Measurements from ENCODE around the gene ATF7.
"Not testable (repeated sequence)": the region's sequence is repeated elsewhere in the genome, so short reads cannot be mapped to it uniquely, and the experiment has no call there.

Gene ATF7

GRCh38 chr12:53565376-53565775 is 60.8 kb downstream of the ATF7 start:
- DNase-seq (ENCODE audit: low read depth in 2 of 2): not testable (repeated sequence)

- no peak for DNase-seq (ENCODE audit: low read depth in 2 of 2)
Measured at GRCh38 chr12:53564941-53565340, 61.2 kb downstream of the ATF7 start.

GRCh38 chr12:53564278-53564677 is 61.9 kb downstream of the ATF7 start:
- DNase-seq (ENCODE audit: low read depth in 2 of 2): no peak

DNA sequence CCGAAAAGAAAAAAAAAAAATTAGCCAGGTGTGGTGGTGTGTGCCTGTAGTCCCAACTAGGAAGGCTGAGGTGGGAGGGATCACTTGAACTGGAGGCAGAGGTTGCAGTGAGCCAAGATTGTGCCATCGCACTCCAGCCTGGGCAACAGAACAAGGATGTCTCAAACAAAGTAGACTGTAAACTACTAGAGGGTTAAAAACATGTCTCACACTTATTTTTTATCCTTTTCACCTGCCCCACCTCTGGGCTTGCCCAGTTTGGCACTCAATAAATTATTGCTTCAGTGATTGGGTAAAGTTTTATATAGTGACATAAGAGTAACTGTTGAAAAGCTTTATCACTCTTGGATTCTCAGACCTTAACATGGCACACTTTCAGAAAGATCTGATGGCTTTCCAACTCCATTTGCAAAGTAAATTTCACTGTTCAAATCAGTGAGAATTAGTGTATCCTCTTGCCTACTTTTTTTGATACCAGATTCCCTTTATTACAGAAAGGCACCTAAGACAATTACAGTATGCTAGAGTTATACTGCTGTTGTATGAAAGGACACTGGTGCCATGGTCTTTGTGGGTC is 62.6 kb downstream of the ATF7 start:
- DNase-seq (ENCODE audit: low read depth in 2 of 2): no peak

DNA sequence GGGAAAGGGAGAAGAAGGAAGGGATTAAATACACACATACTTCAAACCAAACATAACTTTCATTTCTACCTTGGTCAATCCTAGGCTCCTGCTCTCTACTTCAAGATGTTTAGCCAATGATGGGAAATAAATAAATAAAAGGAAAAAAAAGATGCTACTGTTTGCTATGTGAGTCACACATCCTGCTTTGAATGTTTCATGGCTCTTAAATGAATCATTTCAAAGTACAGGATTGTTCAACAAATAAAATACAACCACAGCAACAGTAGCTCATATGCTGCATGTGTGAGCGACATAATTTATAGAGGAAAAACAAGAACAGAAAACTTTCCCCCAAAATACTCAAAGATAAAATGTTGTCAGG is 64.6 kb downstream of the ATF7 start:
- DNase-seq (ENCODE audit: low read depth in 2 of 2): no peak

GRCh38 chr12:53560912-53561589 is 65.1 kb downstream of the ATF7 start:
- no peak for DNase-seq (ENCODE audit: low read depth in 2 of 2)

DNA sequence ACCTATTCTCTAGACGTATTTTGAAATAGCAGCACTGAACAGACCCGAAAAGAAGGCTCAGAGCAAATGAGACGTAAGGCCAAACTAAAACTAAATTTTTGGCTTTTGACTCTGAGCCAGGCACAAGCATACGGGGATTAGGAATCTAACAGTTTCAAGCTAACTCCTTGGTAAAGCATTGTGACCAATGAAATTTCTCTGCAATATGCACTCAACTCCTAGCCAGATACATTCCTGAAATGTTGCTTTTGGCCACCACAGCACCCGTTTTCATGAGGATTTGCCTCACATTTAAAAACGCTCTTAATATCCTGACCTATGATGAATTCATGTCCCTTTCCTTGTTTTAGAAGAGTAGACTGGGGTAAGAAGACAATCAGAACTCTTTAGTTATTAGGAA is 65.8 kb downstream of the ATF7 start:
- no peak for DNase-seq (ENCODE audit: low read depth in 2 of 2)

DNA sequence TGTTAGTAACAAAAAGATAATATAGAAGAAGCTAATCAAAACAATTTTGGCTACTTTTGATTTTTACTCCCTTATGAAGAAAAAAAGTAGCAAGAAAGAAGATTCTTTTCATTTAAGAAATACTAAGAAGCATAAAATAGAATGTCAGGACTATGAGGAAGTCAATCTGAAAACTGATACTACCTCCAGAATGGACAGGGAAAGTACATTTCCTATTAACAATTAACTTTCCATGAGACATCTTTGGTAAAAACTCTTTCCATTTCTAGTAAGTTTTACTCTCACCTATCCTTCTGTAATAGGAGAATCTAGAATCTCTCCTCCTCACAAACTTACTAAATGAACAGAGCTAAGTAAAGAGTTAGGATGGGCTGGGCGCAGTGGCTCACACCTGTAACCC is 67.6 kb downstream of the ATF7 start:
- no peak for DNase-seq (ENCODE audit: low read depth in 2 of 2)

- no peak for DNase-seq (ENCODE audit: low read depth in 2 of 2)
Measured at GRCh38 chr12:53552361-53553327, 73.5 kb downstream of the ATF7 start.

DNA sequence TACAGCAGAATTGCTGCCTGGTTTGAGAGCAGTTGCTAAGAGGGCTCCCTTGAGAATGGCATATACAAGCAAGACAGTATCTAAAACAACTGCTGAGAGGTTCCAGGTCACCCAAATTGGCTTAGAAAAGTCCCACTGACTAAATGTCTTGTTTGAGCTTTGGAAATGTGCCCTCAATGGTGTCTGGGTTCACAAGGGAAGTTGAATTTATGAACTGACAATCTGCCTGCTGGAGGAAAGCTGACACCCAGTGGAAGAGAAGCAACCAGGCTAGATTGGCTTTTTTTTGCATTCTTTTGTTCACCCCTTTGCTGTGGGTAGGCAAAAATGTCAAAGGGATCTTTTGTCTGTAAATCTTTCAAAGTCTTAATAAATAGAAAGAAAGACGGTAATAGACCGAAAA is 74.3 kb downstream of the ATF7 start:
- no peak for DNase-seq (ENCODE audit: low read depth in 2 of 2)

DNA sequence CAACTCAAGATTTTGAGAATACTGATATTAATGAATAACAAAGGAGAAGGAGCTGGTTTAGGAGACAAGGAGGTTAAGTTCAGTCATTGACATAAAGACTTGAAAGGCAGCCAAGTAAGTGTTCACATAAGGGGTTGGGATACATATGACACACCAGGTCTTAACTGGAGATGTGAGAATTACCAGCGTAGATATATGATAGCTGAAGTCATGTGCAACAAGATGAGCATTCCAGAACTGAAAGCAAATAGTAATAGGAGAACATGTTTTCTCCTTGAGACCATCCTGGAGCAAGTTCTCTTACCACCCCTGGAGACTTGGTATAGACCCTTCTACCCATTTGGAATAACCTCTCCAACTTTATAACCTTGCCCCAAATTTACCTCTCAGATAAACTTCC is 75.6 kb downstream of the ATF7 start:
- DNase-seq (ENCODE audit: low read depth in 2 of 2): no peak

- not testable (repeated sequence) for DNase-seq (ENCODE audit: low read depth in 2 of 2)
Measured at GRCh38 chr12:53550131-53550530, 76.1 kb downstream of the ATF7 start.

DNA sequence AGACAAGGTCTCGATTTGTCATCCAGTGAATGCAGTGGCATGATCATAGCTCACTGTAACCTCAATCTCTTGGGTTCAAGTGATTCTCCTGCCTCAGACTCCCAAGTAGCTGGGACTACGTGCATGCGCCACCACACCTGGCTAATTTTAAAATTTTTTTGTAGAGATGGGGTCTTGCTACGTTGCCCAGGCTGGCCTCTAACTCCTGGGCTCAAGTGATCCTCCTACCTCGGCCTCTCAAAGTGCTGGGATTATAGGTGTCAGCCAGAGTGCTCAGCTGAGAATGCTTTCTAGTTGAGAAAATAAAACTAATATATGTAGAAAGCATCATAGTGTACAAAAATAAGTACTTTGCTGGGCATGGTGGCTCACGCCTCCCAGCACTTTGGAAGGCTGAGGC is 77.8 kb downstream of the ATF7 start:
- not testable (repeated sequence) for DNase-seq (ENCODE audit: low read depth in 2 of 2)

GRCh38 chr12:53543539-53543938 is 82.6 kb downstream of the ATF7 start:
- peak; percentile 15 to 25 for DNase-seq (ENCODE audit: low read depth in 2 of 2)

DNA sequence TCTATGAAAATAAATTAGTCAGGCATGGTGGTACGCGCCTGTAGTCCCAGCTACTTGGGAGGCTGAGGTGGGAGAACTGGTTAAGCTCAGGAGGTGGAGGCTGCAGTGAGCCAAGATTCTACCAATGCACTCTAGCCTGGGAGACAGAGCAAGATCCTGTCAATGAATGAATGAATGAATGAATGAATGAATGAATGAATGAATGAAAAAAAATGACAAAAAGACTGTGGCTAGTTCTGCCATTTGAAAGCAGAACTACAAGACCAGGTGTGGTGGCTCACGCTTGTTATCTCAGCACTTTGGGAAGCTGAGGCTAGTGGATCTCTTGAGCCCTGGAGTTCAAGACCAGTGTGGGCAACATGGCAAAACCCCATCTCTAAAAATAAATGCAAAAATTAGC is 86.7 kb downstream of the ATF7 start:
- DNase-seq (ENCODE audit: low read depth in 2 of 2): no peak

DNA sequence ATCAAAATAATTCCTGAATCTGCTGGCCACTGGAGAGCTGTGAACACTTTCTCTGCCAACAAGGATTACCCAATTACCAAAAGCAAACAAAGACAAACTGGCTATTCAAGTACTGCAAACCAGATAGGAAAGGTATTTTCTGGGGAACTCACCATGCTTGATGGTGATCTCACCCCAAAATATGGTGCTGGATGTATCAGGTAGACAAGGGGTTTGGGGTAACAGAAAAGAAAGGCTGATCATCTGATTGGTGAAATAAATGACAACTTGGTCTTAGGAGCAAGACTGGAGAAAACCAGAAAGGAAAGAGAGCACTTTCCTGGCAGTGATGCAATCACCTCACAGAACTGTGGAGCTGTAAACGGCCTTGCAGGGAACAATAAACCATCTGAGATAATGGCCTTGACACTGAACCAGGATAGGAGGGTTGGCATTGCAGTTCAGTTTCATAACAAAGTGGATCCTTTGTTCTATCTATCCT is 87.9 kb downstream of the ATF7 start:
- DNase-seq (ENCODE audit: low read depth in 2 of 2): no peak

- DNase-seq (ENCODE audit: low read depth in 2 of 2): no peak
Measured at GRCh38 chr12:53536962-53537361, 89.2 kb downstream of the ATF7 start.

DNA sequence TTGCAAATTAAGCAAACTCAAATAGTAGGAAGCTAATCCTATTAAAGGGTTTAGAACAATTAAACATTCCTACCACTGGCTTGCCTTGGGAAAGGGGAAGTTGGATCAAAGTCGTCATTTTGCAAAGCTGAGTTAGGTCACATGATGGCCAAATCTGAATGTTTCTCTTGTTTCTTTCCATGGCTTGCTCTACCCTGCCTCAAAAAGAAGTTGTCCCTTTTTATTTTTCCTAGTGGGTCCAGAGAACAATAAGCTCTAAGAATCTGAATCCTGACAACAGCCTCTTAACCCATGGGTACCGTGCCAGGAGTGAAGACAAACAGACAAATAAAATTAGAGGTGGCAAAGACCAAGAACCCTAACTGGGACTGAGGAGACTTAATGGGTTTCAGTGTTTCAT is 92.7 kb downstream of the ATF7 start:
- no peak for DNase-seq (ENCODE audit: low read depth in 2 of 2)

- no peak for DNase-seq (ENCODE audit: low read depth in 2 of 2)
Measured at GRCh38 chr12:53532524-53533445, 93.4 kb downstream of the ATF7 start.

GRCh38 chr12:53532021-53532420 is 94.2 kb downstream of the ATF7 start:
- no peak for DNase-seq (ENCODE audit: low read depth in 2 of 2)

DNA sequence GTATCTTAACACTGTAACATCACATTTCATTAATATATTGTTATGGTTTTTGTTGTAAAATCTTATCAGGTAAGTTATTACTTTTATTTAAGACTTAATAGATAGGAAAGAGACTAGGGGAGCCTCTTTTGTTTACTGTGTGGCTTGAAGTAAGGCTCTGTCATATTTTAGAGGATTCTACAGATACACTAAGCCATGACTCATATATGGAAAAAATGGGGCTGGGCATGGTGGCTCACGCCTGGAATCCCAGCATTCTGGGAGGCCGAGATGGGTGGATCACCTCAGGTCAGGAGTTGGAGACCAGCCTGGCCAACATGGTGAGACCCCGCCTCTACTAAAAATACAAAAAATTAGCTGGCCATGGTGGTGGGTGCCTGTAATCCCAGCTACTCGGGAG is 95.3 kb downstream of the ATF7 start:
- no peak for DNase-seq (ENCODE audit: low read depth in 2 of 2)

DNA sequence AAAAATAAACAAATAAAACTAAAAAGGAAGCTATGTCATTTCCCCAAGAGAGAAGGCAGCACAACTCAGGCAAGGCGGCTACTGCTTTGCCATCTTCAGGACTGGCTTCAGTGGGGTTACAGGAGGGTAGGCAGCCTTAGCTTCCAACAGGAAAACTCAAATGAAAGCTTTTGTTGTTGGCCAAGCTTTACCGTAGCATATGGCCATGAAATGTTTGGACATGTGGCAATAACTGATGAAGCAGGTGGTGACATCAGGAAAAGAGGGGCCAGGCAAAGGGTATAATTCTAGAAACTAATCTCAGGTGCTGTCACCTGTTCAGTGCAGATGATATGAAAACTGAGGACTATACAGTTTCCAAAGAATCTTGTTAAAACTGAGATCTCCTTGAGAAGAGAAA is 96.1 kb downstream of the ATF7 start:
- no peak for DNase-seq (ENCODE audit: low read depth in 2 of 2)
